Measurements from ENCODE around the gene TEAD1. TPM values are rescaled to one million over a fixed set of nuclear protein-coding genes. Genes with fewer than 3 reads are reported as not detected.
"Not testable (repeated sequence)": the region's sequence is repeated elsewhere in the genome, so short reads cannot be mapped to it uniquely, and the experiment has no call there.

The TEAD1 gene
- total and polyA plus RNA-seq, 3 experiments from 2014 or later: 0.59 to 0.89 TPM; not detected in 1

- Histone ChIP-seq H3K9me3 (ENCODE audit: low read length) (no peaks in the 10 kb centered on the region), H3K27me3 (ENCODE audit: insufficient read depth, low read length, poor library complexity, severe bottlenecking) (peaks cover 4% of the 10 kb centered on the region), H3K36me3 (ENCODE audit: insufficient read depth, low read length) (no peaks in the 10 kb centered on the region), H3K4me3 (ENCODE audit: low read length) (no peak overlapping the region), H3K27ac (ENCODE audit: low read depth, low read length) (no peak overlapping the region), H3K4me1 (ENCODE audit: insufficient read depth, low read length) (no peaks in the 10 kb centered on the region)
- Mint-ChIP-seq H3K27ac (no peak overlapping the region), H3K9me3 (no peaks in the 10 kb centered on the region), H3K4me3 (no peak overlapping the region), H3K36me3 (no peaks in the 10 kb centered on the region), H3K27me3 (peaks cover 29 to 57% of the 10 kb centered on the region in 2 donors), H3K4me1 (peaks cover 6 to 10% (median 8%) of the 10 kb centered on the region in 3 donors)
- no peak for DNase-seq
- CTCF ChIA-PET: interaction anchor here (1.4 kb wide), 1 partner anchor 20 kb away, joined by 4 read pairs; no protein-coding TSS in a partner anchor
- POLR2A ChIA-PET: no interaction called here
These were observed 194.3 kb downstream of the TEAD1 start for GRCh38 chr11:12868315-12869073.

- DNase-seq: no peak
- CTCF ChIA-PET: interaction anchor here (0.9 kb wide), 1 partner anchor 551 kb away, joined by 3 read pairs; no protein-coding TSS in a partner anchor
- no peaks in the 10 kb centered on the region for H3K9me3 ChIP-seq (ENCODE audit: low read length)
- H3K9me3 Mint-ChIP-seq: no peaks in the 10 kb centered on the region
- peaks cover 14 to 42% of the 10 kb centered on the region in 2 donors for H3K27me3 Mint-ChIP-seq
- H3K4me1 Mint-ChIP-seq: no peaks in the 10 kb centered on the region
- no peak overlapping the region for H3K4me3 ChIP-seq (ENCODE audit: low read length)
- H3K27ac Mint-ChIP-seq: no peak overlapping the region
- no peaks in the 10 kb centered on the region for H3K36me3 ChIP-seq (ENCODE audit: insufficient read depth, low read length)
- no peak overlapping the region for H3K27ac ChIP-seq (ENCODE audit: low read depth, low read length)
- no peaks in the 10 kb centered on the region for H3K27me3 ChIP-seq (ENCODE audit: insufficient read depth, low read length, poor library complexity, severe bottlenecking)
- H3K4me3 Mint-ChIP-seq: no peak overlapping the region
- no peaks in the 10 kb centered on the region for H3K4me1 ChIP-seq (ENCODE audit: insufficient read depth, low read length)
- POLR2A ChIA-PET: no interaction called here
- no peaks in the 10 kb centered on the region for H3K36me3 Mint-ChIP-seq
These were observed 197.0 kb downstream of the TEAD1 start for GRCh38 chr11:12871241-12871640.

GRCh38 chr11:12871788-12872321, 197.6 kb downstream of the TEAD1 start:
- no peaks in the 10 kb centered on the region for H3K9me3 ChIP-seq (ENCODE audit: low read length)
- Mint-ChIP-seq H3K9me3 (no peaks in the 10 kb centered on the region), H3K4me1 (no peaks in the 10 kb centered on the region), H3K27me3 (peaks cover 13 to 40% of the 10 kb centered on the region in 2 donors), H3K4me3 (no peak overlapping the region), H3K36me3 (peaks cover 0 to under 1% (median 0%) of the 10 kb centered on the region in 3 donors), H3K27ac (no peak overlapping the region)
- H3K27ac ChIP-seq (ENCODE audit: low read depth, low read length): no peak overlapping the region
- no peaks in the 10 kb centered on the region for H3K36me3 ChIP-seq (ENCODE audit: insufficient read depth, low read length)
- H3K4me1 ChIP-seq (ENCODE audit: insufficient read depth, low read length): no peaks in the 10 kb centered on the region
- CTCF ChIA-PET: no interaction called here
- POLR2A ChIA-PET: no interaction called here
- H3K4me3 ChIP-seq (ENCODE audit: low read length): no peak overlapping the region
- H3K27me3 ChIP-seq (ENCODE audit: insufficient read depth, low read length, poor library complexity, severe bottlenecking): no peaks in the 10 kb centered on the region
- DNase-seq: no peak

DNA sequence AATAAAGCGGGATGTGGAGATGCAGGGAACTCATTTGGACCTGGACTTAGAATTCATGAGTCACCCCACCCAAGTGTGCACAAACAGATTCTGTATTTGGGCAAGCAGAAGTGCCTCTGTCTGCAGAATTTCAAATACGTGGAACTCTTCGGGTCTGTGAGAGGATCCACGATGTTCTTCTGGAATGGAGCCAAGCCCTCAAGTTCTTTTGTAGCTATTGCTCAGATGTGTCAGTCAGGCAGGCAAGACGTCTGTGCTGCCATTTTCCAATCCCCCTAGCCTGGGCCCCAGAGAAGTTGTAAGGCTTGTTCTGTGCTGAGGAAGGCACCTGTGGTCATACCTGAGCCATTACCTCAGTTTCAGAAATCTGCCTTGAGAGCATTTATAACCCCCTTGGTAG, 202.1 kb downstream of the TEAD1 start:
- DNase-seq: no peak
- no peaks in the 10 kb centered on the region for H3K9me3 Mint-ChIP-seq
- no peak overlapping the region for H3K27ac Mint-ChIP-seq
- no peak overlapping the region for H3K4me3 Mint-ChIP-seq
- no peaks in the 10 kb centered on the region for H3K4me1 Mint-ChIP-seq
- Histone ChIP-seq H3K27ac (ENCODE audit: low read depth, low read length) (no peak overlapping the region), H3K4me3 (ENCODE audit: low read length) (no peak overlapping the region), H3K9me3 (ENCODE audit: low read length) (no peaks in the 10 kb centered on the region), H3K36me3 (ENCODE audit: insufficient read depth, low read length) (no peaks in the 10 kb centered on the region), H3K4me1 (ENCODE audit: insufficient read depth, low read length) (no peaks in the 10 kb centered on the region), H3K27me3 (ENCODE audit: insufficient read depth, low read length, poor library complexity, severe bottlenecking) (no peaks in the 10 kb centered on the region)
- POLR2A ChIA-PET: no interaction called here
- CTCF ChIA-PET: interaction anchor here (0.7 kb wide), 1 partner anchor 10 kb away, joined by 3 read pairs; no protein-coding TSS in a partner anchor
- H3K27me3 Mint-ChIP-seq: peaks cover 11 to 36% of the 10 kb centered on the region in 2 donors
- H3K36me3 Mint-ChIP-seq: peaks cover 0 to 3% (median 0%) of the 10 kb centered on the region in 3 donors

DNA sequence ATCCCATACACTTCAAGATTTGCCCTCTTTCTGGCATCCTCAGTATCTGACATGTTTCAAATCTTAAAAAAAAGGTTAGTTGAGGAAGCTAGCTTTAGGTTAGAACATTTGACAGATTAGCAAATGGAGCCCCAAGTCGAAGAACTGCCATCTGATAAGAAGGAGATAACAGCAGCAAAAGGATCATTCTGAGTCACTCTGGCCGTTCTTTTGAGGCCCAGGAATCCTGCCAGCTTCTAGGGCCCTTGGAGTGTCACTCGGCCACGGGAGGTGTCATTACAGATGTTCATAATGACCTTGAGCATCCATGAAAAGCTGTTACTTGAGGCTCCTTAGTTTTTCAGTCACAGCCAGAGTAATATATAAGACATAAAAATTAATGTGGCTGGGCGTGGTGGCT, 202.8 kb downstream of the TEAD1 start:
- Mint-ChIP-seq H3K4me3 (no peak overlapping the region), H3K27me3 (peaks cover 11 to 32% of the 10 kb centered on the region in 2 donors), H3K4me1 (no peaks in the 10 kb centered on the region), H3K36me3 (peaks cover 0 to 3% (median 0%) of the 10 kb centered on the region in 3 donors), H3K9me3 (no peaks in the 10 kb centered on the region), H3K27ac (no peak overlapping the region)
- H3K4me3 ChIP-seq (ENCODE audit: low read length): no peak overlapping the region
- CTCF ChIA-PET: no interaction called here
- H3K27ac ChIP-seq (ENCODE audit: low read depth, low read length): no peak overlapping the region
- H3K9me3 ChIP-seq (ENCODE audit: low read length): no peaks in the 10 kb centered on the region
- POLR2A ChIA-PET: interaction anchor here (0.6 kb wide), 1 partner anchor 10 kb away, joined by 3 read pairs; no protein-coding TSS in a partner anchor
- H3K4me1 ChIP-seq (ENCODE audit: insufficient read depth, low read length): no peaks in the 10 kb centered on the region
- no peaks in the 10 kb centered on the region for H3K27me3 ChIP-seq (ENCODE audit: insufficient read depth, low read length, poor library complexity, severe bottlenecking)
- DNase-seq: no peak
- H3K36me3 ChIP-seq (ENCODE audit: insufficient read depth, low read length): no peaks in the 10 kb centered on the region

DNA sequence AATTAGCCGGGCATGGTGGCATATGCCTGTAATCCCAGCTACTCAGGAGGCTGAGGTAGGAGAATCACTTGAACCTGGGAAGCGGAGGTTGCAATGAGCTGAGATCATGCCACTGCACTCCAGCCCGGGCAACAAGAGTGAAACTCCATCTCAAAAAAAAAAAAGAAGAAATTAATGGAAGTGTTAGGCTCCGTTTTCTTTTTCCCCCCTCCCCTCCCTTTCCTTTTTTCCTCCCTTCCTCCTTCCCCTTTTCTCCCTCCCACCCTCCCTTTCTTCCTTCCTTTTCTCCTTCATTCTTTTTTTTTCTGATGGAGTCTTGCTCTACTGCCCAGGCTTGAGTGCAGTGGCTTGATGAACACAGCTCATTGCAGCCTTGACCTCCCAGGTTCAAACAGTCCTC, 203.3 kb downstream of the TEAD1 start:
- H3K36me3 ChIP-seq (ENCODE audit: insufficient read depth, low read length); H3K4me3 Mint-ChIP-seq; CTCF ChIA-PET; H3K4me3 ChIP-seq (ENCODE audit: low read length); DNase-seq; H3K27me3 ChIP-seq (ENCODE audit: insufficient read depth, low read length, poor library complexity, severe bottlenecking); H3K4me1 Mint-ChIP-seq; H3K36me3 Mint-ChIP-seq; H3K4me1 ChIP-seq (ENCODE audit: insufficient read depth, low read length); H3K27ac Mint-ChIP-seq; H3K9me3 ChIP-seq (ENCODE audit: low read length); H3K9me3 Mint-ChIP-seq; H3K27ac ChIP-seq (ENCODE audit: low read depth, low read length): not testable (repeated sequence)
- H3K27me3 Mint-ChIP-seq: peaks cover 11 to 32% of the 10 kb centered on the region in 2 donors
- POLR2A ChIA-PET: interaction anchor here (0.6 kb wide), 1 partner anchor 11 kb away, joined by 3 read pairs; no protein-coding TSS in a partner anchor

GRCh38 chr11:12880327-12880726, 206.1 kb downstream of the TEAD1 start:
- Histone ChIP-seq H3K27ac (ENCODE audit: low read depth, low read length) (no peak overlapping the region), H3K4me1 (ENCODE audit: insufficient read depth, low read length) (no peaks in the 10 kb centered on the region), H3K27me3 (ENCODE audit: insufficient read depth, low read length, poor library complexity, severe bottlenecking) (no peaks in the 10 kb centered on the region), H3K4me3 (ENCODE audit: low read length) (no peak overlapping the region), H3K9me3 (ENCODE audit: low read length) (no peaks in the 10 kb centered on the region), H3K36me3 (ENCODE audit: insufficient read depth, low read length) (no peaks in the 10 kb centered on the region)
- H3K27me3 Mint-ChIP-seq: peaks cover 17 to 27% of the 10 kb centered on the region in 2 donors
- CTCF ChIA-PET: interaction anchor here (2.3 kb wide), 1 partner anchor 8 kb away, joined by 9 read pairs; no protein-coding TSS in a partner anchor
- H3K4me3 Mint-ChIP-seq: no peak overlapping the region
- no peak overlapping the region for H3K27ac Mint-ChIP-seq
- POLR2A ChIA-PET: no interaction called here
- no peak for DNase-seq
- H3K4me1 Mint-ChIP-seq: no peaks in the 10 kb centered on the region
- no peaks in the 10 kb centered on the region for H3K9me3 Mint-ChIP-seq
- H3K36me3 Mint-ChIP-seq: peaks cover 0 to 3% (median 3%) of the 10 kb centered on the region in 3 donors

GRCh38 chr11:12882670-12883069, 208.4 kb downstream of the TEAD1 start:
- Mint-ChIP-seq H3K36me3 (peaks cover 0 to 3% (median 1%) of the 10 kb centered on the region in 3 donors), H3K27ac (no peak overlapping the region), H3K27me3 (peaks cover 13 to 18% of the 10 kb centered on the region in 2 donors), H3K4me1 (no peaks in the 10 kb centered on the region), H3K9me3 (no peaks in the 10 kb centered on the region), H3K4me3 (no peak overlapping the region)
- Histone ChIP-seq H3K9me3 (ENCODE audit: low read length) (no peaks in the 10 kb centered on the region), H3K4me1 (ENCODE audit: insufficient read depth, low read length) (no peaks in the 10 kb centered on the region), H3K27ac (ENCODE audit: low read depth, low read length) (no peak overlapping the region), H3K4me3 (ENCODE audit: low read length) (no peak overlapping the region), H3K36me3 (ENCODE audit: insufficient read depth, low read length) (no peaks in the 10 kb centered on the region), H3K27me3 (ENCODE audit: insufficient read depth, low read length, poor library complexity, severe bottlenecking) (no peaks in the 10 kb centered on the region)
- DNase-seq: no peak
- POLR2A ChIA-PET: no interaction called here
- CTCF ChIA-PET: interaction anchor here (0.9 kb wide), 1 partner anchor 551 kb away, joined by 3 read pairs; no protein-coding TSS in a partner anchor
